Pancreas (tissue), 10 donors: Measurements from ENCODE around the gene EPHB2. TPM values are rescaled to one million over a fixed set of nuclear protein-coding genes. Genes with fewer than 3 reads are reported as not detected.
"Not testable (repeated sequence)": the region's sequence is repeated elsewhere in the genome, so short reads cannot be mapped to it uniquely, and the experiment has no call there.

Source experiments
- ATAC-seq, 4 donors: fragments of 200-7000 bp; cut with Tn5 transposase; one replicate each; pipeline versions ENCODE4 v1.8.0 to v1.9.1; 2020; ENCODE audit warnings: mild to moderate bottlenecking in 4 of 4, moderate library complexity in 4 of 4
- DNase-seq, 6 donors: peaks; one replicate each; pipeline ENCODE4 v3.0.0-alpha.2; 2020
- FAIRE-seq: peaks from 2 replicates; lab custom pipeline; 2012; peaks lifted over from hg19 to GRCh38; lab: Jason Lieb, UNC
- H3K27ac ChIP-seq, 4 donors: fragments of 200-600 bp; sonication (generic); 1 replicate in 3 of 4; 2 replicates in 1 of 4; pipeline versions ENCODE4 v1.5.0 to v1.8.0; 2020
- H3K27me3 ChIP-seq, 4 donors: fragments of 200-600 bp; one replicate each; pipeline ENCODE4 v1.8.0; 2021
- H3K36me3 ChIP-seq, 3 donors: fragments of 200-600 bp; sonication (generic) in 1 of 3; one replicate each; pipeline versions ENCODE4 v1.5.0 to v1.8.0; 2020 to 2021
- H3K4me1 ChIP-seq, 3 donors: fragments of 200-600 bp; one replicate each; pipeline ENCODE4 v1.8.0; 2021
- H3K4me3 ChIP-seq, 4 donors: fragments of 200-600 bp; sonication (generic) in 2 of 4; one replicate each; pipeline versions ENCODE4 v1.5.0 to v1.8.0; 2020 to 2021
- H3K9me3 ChIP-seq, 4 donors: fragments of 200-600 bp; one replicate each; pipeline ENCODE4 v1.8.0; 2021
- CTCF ChIP-seq, 4 donors: fragments of 200-600 bp; sonication (generic) in 3 of 4; IDR thresholded peaks; one replicate each; pipeline versions ENCODE4 v1.5.0 to v1.8.0; 2021; ENCODE audit warnings: antibody characterized with exemption in 4 of 4
- WGBS, 2 donors: extraction: QIAGEN DNeasy Blood & Tissue Kit; methylation state at CpG; one replicate each; pipeline ENCODE4 v1.1.7; 2013; 5-methylcytosine and 5-hydroxymethylcytosine counted together
- intact Hi-C, 3 donors: fragments of 100-400 bp; cut with DNase I; formaldehyde crosslinking; loops; one replicate each; pipeline versions ENCODE4 v1.11.1 to v1.14.2; 2022
- polyA plus RNA-seq, 2 donors: library from polyadenylated mRNA; stranded (reverse); fragments of 200-250 nt; gene quantifications; one replicate each; pipeline ENCODE4 v1.2.3, GENCODE V29; 2013
- total RNA-seq, 6 donors: library from RNA; stranded (reverse); fragmentation: NEBNext Ultra II Directional in 4 of 6; extraction: Animal tissue kit (Norgen Biotek cat#: 25700) in 4 of 6; gene quantifications; one replicate each; pipeline versions ENCODE4 v1.2.1 to v1.2.4, GENCODE V29; 2021 to 2023
- donor health status: healthy with polysubstance abuse.
- donor health status: DM: no; HTN: no; CAD: no; lungs with moderate emphysema.
- donor health status: DM: no; HTN: no; CAD: no.
- donor health status: control.
- donor health status: control.
- donor health status: Bipolar disorder and iron deficiency.
- donor health status: DM: yes; HTN: yes; CAD: no.
- donor health status: DM: no; HTN: no; CAD: no.
- donor health status: DM: no; HTN: no; CAD: no.
- donor health status: DM: yes; HTN: yes; CAD: no.

EPHB2 gene
- total and polyA plus RNA-seq, 8 donors, result 1.3 to 10.0 (median 4.4) TPM

DNA sequence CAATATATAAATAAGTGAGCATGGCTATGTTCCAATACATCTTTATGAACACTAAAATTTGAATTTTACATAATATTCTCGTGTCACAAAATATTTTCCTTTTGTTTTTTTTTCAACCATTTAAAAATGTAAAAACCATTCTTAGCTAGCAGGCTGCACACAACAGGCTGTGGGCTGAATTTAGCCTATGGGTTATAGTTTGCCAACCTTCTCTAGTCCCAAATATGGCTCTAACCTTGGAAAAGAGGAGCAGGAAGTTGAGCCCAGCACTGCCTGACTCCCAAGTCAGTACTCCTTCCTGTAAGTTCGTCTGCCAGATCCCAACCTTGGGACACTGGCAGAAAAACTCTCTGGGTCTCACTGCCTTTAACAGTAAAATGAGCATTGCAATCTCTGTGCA lies 44.2 kb upstream of the EPHB2 start:
- intact Hi-C loops, result no loop called here
- H3K27ac ChIP-seq, result no peak overlapping the region
- no peak for TF ChIP-seq CTCF (IDR thresholded peaks at IDR 0.05)
- DNase-seq (no peak), FAIRE-seq (no peak), ATAC-seq (no peak)
- H3K4me1 ChIP-seq, result no peaks in the 10 kb centered on the region
- no peak overlapping the region for H3K4me3 ChIP-seq
- WGBS, 2 donors, result 56 to 58% methylated on average over 2 of the region's 2 CpGs
- no peaks in the 10 kb centered on the region for H3K9me3 ChIP-seq
- no peaks in the 10 kb centered on the region for H3K27me3 ChIP-seq
- no peaks in the 10 kb centered on the region for H3K36me3 ChIP-seq

GRCh38 chr1:22668840-22669239 lies 41.8 kb upstream of the EPHB2 start:
- ATAC-seq, intact Hi-C loops: not testable (repeated sequence)
- 85 to 94% methylated on average over 2 of the region's 2 CpGs for WGBS, 2 donors

GRCh38 chr1:22670352-22670975 lies 40.2 kb upstream of the EPHB2 start:
- Histone ChIP-seq H3K36me3 (no peaks in the 10 kb centered on the region), H3K27ac (no peak overlapping the region), H3K27me3 (no peaks in the 10 kb centered on the region), H3K9me3 (no peaks in the 10 kb centered on the region), H3K4me3 (no peak overlapping the region), H3K4me1 (no peaks in the 10 kb centered on the region)
- intact Hi-C loops, result no loop called here
- peak in 1 of 4 donors; percentile 31 for ATAC-seq
- no peak for DNase-seq
- no peak for TF ChIP-seq CTCF (IDR thresholded peaks at IDR 0.05)
- no peak for FAIRE-seq
- 55 to 67% methylated on average over 12 of the region's 12 CpGs for WGBS, 2 donors

More at GRCh38 chr1:22668840-22669239, 41.8 kb upstream of the EPHB2 start:
- H3K27me3 ChIP-seq, H3K9me3 ChIP-seq, H3K36me3 ChIP-seq, DNase-seq, H3K27ac ChIP-seq, H3K4me3 ChIP-seq, FAIRE-seq, H3K4me1 ChIP-seq: not testable (repeated sequence)

GRCh38 chr1:22671999-22672398 lies 38.6 kb upstream of the EPHB2 start:
- Histone ChIP-seq H3K36me3 (no peaks in the 10 kb centered on the region), H3K9me3 (no peaks in the 10 kb centered on the region), H3K4me1 (no peaks in the 10 kb centered on the region), H3K27ac (no peak overlapping the region), H3K4me3 (no peak overlapping the region), H3K27me3 (no peaks in the 10 kb centered on the region)
- 84 to 88% methylated on average over 4 of the region's 4 CpGs for WGBS, 2 donors
- no peak for ATAC-seq
- intact Hi-C loops, result no loop called here
- FAIRE-seq, result no peak
- TF ChIP-seq CTCF (IDR thresholded peaks at IDR 0.05), result no peak
- DNase-seq, result no peak

- FAIRE-seq (no peak), ATAC-seq (peak in 3 of 4 donors; percentile 53 to 76 (median 60)), DNase-seq (peak in 1 of 6 donors; percentile 29)
- no peak overlapping the region for H3K27ac ChIP-seq
- no peaks in the 10 kb centered on the region for H3K9me3 ChIP-seq
- no peaks in the 10 kb centered on the region for H3K4me1 ChIP-seq
- intact Hi-C loops, result no loop called here
- H3K36me3 ChIP-seq, result no peaks in the 10 kb centered on the region
- no peak overlapping the region for H3K4me3 ChIP-seq
- WGBS, 2 donors, result 16 to 19% methylated on average over 17 of the region's 17 CpGs
- no peaks in the 10 kb centered on the region for H3K27me3 ChIP-seq
- TF ChIP-seq CTCF (IDR thresholded peaks at IDR 0.05), result peak; percentile 14 to 33 (median 24)
Observed at GRCh38 chr1:22673486-22674409, 36.9 kb upstream of the EPHB2 start.
